HUES64 (cell line): ENCODE data around the gene BAZ1B. TPM values are rescaled to one million over a fixed set of nuclear protein-coding genes. Genes with fewer than 3 reads are reported as not detected.
"Not testable (repeated sequence)": the region's sequence is repeated elsewhere in the genome, so short reads cannot be mapped to it uniquely, and the experiment has no call there.

Source experiments
- H3K27ac ChIP-seq: 2 replicates; pipeline ENCODE4 v1.7.0; 2013; ENCODE audit warnings: low read depth, low read length, inconsistent platforms
- H3K27me3 ChIP-seq: 2 replicates; pipeline ENCODE4 v1.6.1; 2013; ENCODE audit warnings: mild to moderate bottlenecking, low read length; ENCODE audit not compliant: insufficient read depth
- H3K36me3 ChIP-seq: 2 replicates; pipeline ENCODE4 v1.6.1; 2013; ENCODE audit warnings: mild to moderate bottlenecking, low read length; ENCODE audit not compliant: insufficient read depth
- H3K4me1 ChIP-seq: 2 replicates; pipeline ENCODE4 v1.6.1; 2013; ENCODE audit warnings: mild to moderate bottlenecking, low read length, moderate library complexity; ENCODE audit not compliant: insufficient read depth
- H3K4me3 ChIP-seq: 2 replicates; pipeline ENCODE4 v1.5.1; 2013; ENCODE audit warnings: mild to moderate bottlenecking, low read length, moderate library complexity
- H3K9ac ChIP-seq: 2 replicates; pipeline ENCODE4 v1.6.1; 2013; ENCODE audit warnings: mild to moderate bottlenecking, low read depth, low read length
- H3K9me3 ChIP-seq: 2 replicates; pipeline ENCODE4 v1.6.1; 2013; ENCODE audit warnings: low read depth, low read length; ENCODE audit not compliant: insufficient read depth
- WGBS: fragments of 150-250, 120-280 bp; methylation state at CpG from one replicate; pipeline ENCODE4 v1.1.7; 2013; ENCODE audit warnings: missing lambda C conversion rate; 5-methylcytosine and 5-hydroxymethylcytosine counted together
- polyA plus RNA-seq, 2 experiments: library from polyadenylated mRNA; stranded (reverse); fragments of 50-300 nt; gene quantifications; one replicate each; pipeline ENCODE4 v1.2.3, GENCODE V29; 2013

The BAZ1B gene
- 55.4 TPM for polyA plus RNA-seq (2013, experiment 1 of 2)
- 51.0 TPM for polyA plus RNA-seq (2013, experiment 2 of 2)

- peaks cover 27% of the 10 kb centered on the region for H3K36me3 ChIP-seq
- H3K4me3 ChIP-seq = peak within 1 kb of the TSS; percentile 70
- H3K9ac ChIP-seq = peak within 1 kb of the TSS; percentile 88
- H3K27ac ChIP-seq = peak within 1 kb of the TSS; percentile 98
- no peaks in the 10 kb centered on the region for H3K27me3 ChIP-seq
- under 1% methylated on average over 70 of the region's 71 CpGs for whole genome bisulfite sequencing
- H3K9me3 ChIP-seq = no peaks in the 10 kb centered on the region
- peaks cover 12% of the 10 kb centered on the region; the same call in 1 of the 2 replicates for H3K4me1 ChIP-seq
These were observed at the start of gene BAZ1B for GRCh38 chr7:73522105-73522872. TSS of gene BAZ1B (minus strand) at chr7:73522293. CDS start at chr7:73521933, 360 bp downstream.

GRCh38 chr7:73570977-73571376 is 48.9 kb upstream of the BAZ1B start:
- Histone ChIP-seq H3K36me3 (peaks cover 64% of the 10 kb centered on the region), H3K27me3 (no peaks in the 10 kb centered on the region), H3K4me3 (no peak overlapping the region), H3K9ac (no peak overlapping the region), H3K4me1 (no peaks in the 10 kb centered on the region), H3K9me3 (no peaks in the 10 kb centered on the region), H3K27ac (no peak overlapping the region)
- 96% methylated on average over 10 of the region's 10 CpGs for WGBS

- Histone ChIP-seq H3K9me3 (no peaks in the 10 kb centered on the region), H3K27me3 (peaks cover 3% of the 10 kb centered on the region; the same call in 1 of the 2 replicates), H3K4me1 (no peaks in the 10 kb centered on the region), H3K9ac (no peak overlapping the region), H3K36me3 (peaks cover 61% of the 10 kb centered on the region), H3K27ac (no peak overlapping the region), H3K4me3 (no peak overlapping the region)
- 96% methylated on average over 22 of the region's 22 CpGs for WGBS
These were observed 48.4 kb upstream of the BAZ1B start for GRCh38 chr7:73570521-73570920.

GRCh38 chr7:73569042-73569608 is 47.0 kb upstream of the BAZ1B start:
- WGBS = 90% methylated on average over 4 of the region's 5 CpGs
- no peaks in the 10 kb centered on the region for H3K9me3 ChIP-seq
- no peak overlapping the region for H3K27ac ChIP-seq
- H3K36me3 ChIP-seq = peaks cover 52% of the 10 kb centered on the region
- H3K9ac ChIP-seq = no peak overlapping the region
- H3K4me3 ChIP-seq = no peak overlapping the region
- H3K4me1 ChIP-seq = no peaks in the 10 kb centered on the region
- peaks cover 3% of the 10 kb centered on the region; the same call in 1 of the 2 replicates for H3K27me3 ChIP-seq

GRCh38 chr7:73567846-73568685 is 46.0 kb upstream of the BAZ1B start:
- H3K27me3 ChIP-seq = peaks cover 3% of the 10 kb centered on the region; the same call in 1 of the 2 replicates
- WGBS = 91% methylated on average over 12 of the region's 12 CpGs
- no peaks in the 10 kb centered on the region for H3K9me3 ChIP-seq
- no peak overlapping the region for H3K9ac ChIP-seq
- H3K4me3 ChIP-seq = no peak overlapping the region
- peaks cover 41% of the 10 kb centered on the region for H3K36me3 ChIP-seq
- no peak overlapping the region for H3K27ac ChIP-seq
- H3K4me1 ChIP-seq = no peaks in the 10 kb centered on the region

- WGBS = 86% methylated on average over 3 of the region's 4 CpGs
- Histone ChIP-seq H3K4me3 (no peak overlapping the region), H3K36me3 (peaks cover 32% of the 10 kb centered on the region), H3K27me3 (peaks cover 3% of the 10 kb centered on the region; the same call in 1 of the 2 replicates), H3K27ac (no peak overlapping the region), H3K9ac (no peak overlapping the region), H3K4me1 (no peaks in the 10 kb centered on the region), H3K9me3 (no peaks in the 10 kb centered on the region)
These were observed 45.0 kb upstream of the BAZ1B start for GRCh38 chr7:73567140-73567539.

GRCh38 chr7:73566431-73566830 is 44.3 kb upstream of the BAZ1B start:
- H3K4me1 ChIP-seq, H3K27me3 ChIP-seq, H3K9ac ChIP-seq, H3K4me3 ChIP-seq, H3K27ac ChIP-seq, H3K9me3 ChIP-seq: not testable (repeated sequence)
- H3K36me3 ChIP-seq = peaks cover 25% of the 10 kb centered on the region

GRCh38 chr7:73565675-73566340 is 43.7 kb upstream of the BAZ1B start:
- Histone ChIP-seq H3K36me3 (peaks cover 19% of the 10 kb centered on the region), H3K9me3 (no peaks in the 10 kb centered on the region), H3K4me3 (no peak overlapping the region), H3K9ac (no peak overlapping the region), H3K27ac (no peak overlapping the region), H3K27me3 (peaks cover 3% of the 10 kb centered on the region; the same call in 1 of the 2 replicates), H3K4me1 (no peaks in the 10 kb centered on the region)
- 80% methylated on average over 7 of the region's 7 CpGs for WGBS

GRCh38 chr7:73560109-73560835 is 38.2 kb upstream of the BAZ1B start:
- H3K9ac ChIP-seq = no peak overlapping the region
- WGBS = 79% methylated on average over 11 of the region's 11 CpGs
- H3K9me3 ChIP-seq = no peaks in the 10 kb centered on the region
- no peaks in the 10 kb centered on the region for H3K4me1 ChIP-seq
- H3K36me3 ChIP-seq = no peaks in the 10 kb centered on the region
- no peak overlapping the region for H3K27ac ChIP-seq
- peaks cover 8% of the 10 kb centered on the region for H3K27me3 ChIP-seq
- no peak overlapping the region for H3K4me3 ChIP-seq
